GM12872 (cell line): ENCODE measurements around the gene LMAN2.

ENCODE experiments used
- TF ChIP-seq, protein P1 (sequence below): IDR thresholded peaks from 3 replicates; pipeline ENCODE4 v1.5.1; 2011; ENCODE audit warnings: low read depth, mild to moderate bottlenecking, low read length, moderate library complexity; ENCODE audit not compliant: insufficient read depth

LMAN2 gene

DNA sequence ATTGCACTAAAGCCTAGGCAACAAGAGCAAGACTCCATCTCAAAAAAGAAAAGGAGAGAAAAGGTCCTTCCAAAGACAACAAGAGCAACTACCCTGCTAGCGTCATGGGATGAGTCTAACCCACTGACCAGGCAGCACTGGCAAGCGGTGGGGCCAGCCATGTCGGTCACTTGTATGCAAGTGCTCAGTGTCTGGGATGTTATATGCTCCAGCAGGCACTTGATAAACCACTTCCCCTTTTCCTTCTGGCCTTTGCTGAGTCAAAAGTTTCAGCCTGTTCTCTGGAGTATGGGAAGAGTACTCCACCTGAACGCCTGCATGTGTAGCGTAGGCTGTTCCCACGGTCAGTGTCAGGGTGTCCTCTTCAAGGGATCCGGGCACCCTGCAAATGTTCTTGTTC, 30.6 kb downstream of the LMAN2 start:
- TF ChIP-seq, protein P1, sequence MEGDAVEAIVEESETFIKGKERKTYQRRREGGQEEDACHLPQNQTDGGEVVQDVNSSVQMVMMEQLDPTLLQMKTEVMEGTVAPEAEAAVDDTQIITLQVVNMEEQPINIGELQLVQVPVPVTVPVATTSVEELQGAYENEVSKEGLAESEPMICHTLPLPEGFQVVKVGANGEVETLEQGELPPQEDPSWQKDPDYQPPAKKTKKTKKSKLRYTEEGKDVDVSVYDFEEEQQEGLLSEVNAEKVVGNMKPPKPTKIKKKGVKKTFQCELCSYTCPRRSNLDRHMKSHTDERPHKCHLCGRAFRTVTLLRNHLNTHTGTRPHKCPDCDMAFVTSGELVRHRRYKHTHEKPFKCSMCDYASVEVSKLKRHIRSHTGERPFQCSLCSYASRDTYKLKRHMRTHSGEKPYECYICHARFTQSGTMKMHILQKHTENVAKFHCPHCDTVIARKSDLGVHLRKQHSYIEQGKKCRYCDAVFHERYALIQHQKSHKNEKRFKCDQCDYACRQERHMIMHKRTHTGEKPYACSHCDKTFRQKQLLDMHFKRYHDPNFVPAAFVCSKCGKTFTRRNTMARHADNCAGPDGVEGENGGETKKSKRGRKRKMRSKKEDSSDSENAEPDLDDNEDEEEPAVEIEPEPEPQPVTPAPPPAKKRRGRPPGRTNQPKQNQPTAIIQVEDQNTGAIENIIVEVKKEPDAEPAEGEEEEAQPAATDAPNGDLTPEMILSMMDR = no peak

DNA sequence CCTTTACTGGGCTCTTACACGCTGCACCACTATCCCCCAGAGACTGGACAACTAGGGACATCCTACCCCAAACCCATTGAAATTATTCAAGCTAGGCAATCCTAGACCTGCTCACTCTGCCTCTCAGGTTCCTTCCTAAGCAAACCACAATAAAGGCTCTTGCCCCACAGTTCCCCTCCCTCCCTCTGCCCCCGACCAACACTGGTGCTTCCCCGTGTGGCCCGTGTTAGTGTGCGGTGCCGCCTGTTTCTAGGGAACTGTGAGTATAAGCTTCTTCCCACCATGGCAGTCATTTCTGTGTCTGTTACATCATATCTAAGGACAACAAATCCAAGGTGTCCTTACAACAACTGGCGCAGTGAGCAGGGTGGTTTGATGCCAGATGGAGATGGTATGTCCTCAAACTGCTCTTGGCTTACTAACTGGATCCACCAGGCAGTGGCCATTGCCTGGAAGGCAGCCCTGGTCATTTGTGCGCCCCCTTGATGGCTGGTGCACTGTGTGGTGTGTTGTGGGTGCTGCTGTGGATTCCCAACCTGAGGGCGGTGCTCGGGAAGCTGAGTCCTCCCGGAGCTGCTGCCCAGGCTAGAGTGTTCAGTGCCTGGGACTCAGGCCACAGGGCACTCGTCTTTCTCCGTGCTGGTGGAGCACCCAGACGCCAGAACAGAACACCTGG, 31.4 kb downstream of the LMAN2 start:
- TF ChIP-seq, protein P1 = no peak

DNA sequence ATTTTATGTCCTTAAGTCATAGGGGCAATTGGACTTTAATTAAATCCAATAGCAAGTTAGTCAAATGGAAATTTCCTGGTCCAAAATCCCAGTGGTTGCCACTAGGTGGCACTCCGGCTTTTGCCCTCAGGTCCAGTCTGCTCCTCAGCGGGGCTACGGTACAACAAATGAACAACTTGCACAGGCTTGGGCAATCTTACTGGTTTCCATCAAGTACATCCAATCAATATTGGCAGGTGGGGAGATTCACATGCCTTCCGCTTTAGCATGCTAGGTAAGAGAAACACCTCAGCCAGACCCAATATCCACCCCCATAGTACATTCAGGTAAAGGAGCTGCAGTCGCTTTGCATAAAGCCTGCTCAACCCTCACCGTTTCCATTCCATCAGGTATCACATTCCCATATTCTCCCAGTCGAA, 33.5 kb downstream of the LMAN2 start:
- TF ChIP-seq, protein P1 = peak; percentile 87

DNA sequence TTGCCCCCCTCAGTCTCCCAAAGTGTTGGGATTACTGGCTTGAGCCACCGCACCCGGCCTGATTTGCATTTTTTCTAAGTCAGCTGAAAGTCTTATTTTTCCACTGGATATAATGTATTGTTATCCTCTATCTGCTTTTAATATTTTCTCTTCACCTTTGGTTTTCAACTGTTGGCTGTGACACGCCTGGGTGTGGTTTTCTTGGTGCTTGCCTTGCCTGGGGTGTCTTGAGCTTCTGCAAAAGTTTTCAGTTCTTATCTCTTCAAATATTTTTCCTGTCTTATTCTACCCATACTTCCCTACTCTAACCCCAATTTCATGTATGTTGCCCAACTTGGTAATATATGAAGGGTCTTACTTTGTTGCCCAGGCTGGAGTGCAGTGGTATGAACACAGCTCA, 35.5 kb downstream of the LMAN2 start:
- TF ChIP-seq, protein P1 = no peak

DNA sequence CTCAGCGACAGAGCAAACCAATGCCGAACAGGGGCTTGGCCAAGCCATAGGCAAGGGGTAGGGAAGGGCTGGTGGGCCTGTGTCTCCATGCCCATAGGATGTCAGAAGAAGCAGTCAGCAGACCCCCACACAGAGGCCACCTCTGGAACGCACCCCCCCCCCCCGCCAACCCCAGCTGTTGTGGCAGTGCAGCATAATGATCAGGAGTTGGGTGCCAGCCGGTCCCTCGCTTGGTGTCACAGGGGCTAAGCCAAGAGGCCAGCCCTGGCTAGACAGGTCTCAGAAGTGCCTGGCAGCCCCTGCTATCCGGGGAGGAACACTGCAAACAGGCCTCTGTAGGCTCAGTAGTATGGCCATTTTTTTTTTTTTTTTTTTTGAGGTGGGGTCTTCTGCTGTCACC, 36.1 kb downstream of the LMAN2 start:
- TF ChIP-seq, protein P1 = no peak

DNA sequence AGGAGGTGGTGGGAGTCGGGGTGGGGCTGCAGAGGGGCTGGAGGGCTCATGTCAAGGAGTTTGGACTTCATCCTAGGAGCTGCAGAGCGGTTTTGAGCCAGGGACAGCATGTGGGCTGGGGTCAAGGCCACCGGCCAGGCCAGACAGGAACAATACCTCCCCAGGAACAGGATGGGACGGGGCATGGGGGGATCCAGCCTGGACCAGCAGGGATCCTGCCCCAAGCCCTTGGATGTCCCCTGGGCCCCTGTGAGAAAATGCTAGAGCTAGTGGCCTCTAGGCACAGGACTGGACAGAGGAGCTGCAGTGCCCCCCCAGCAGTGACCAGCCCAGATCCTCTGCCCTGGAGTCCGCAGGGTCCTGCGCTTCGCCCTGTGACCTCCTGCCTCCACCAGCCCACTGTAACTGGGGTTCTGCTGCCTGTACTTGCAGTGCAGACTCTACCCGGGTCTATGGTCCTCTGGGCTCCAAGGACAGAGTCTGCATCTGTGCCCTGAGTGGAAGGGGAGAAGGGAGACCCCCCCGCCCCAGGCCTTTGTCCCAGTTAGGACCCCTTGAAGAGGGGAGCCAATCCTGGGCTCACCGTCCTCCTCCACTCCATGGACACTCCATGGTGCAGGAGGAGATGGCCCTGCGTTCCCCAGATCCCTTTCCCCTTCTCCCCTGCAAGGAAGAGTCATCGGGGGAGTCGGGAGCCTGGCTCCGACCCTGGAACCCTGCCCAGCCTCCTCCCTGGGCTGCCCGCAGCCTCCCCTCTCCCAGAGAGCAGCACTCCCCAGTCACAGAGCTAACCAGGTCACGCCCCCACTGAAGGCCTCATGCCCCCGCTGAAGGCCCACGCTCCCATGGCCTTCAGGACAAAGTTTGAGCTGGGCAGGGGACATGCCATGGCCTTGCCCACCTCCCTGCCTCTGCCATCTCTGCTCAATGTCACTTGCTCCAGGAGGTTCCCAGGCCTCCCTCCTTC, 36.8 kb downstream of the LMAN2 start:
- TF ChIP-seq, protein P1 = no peak

DNA sequence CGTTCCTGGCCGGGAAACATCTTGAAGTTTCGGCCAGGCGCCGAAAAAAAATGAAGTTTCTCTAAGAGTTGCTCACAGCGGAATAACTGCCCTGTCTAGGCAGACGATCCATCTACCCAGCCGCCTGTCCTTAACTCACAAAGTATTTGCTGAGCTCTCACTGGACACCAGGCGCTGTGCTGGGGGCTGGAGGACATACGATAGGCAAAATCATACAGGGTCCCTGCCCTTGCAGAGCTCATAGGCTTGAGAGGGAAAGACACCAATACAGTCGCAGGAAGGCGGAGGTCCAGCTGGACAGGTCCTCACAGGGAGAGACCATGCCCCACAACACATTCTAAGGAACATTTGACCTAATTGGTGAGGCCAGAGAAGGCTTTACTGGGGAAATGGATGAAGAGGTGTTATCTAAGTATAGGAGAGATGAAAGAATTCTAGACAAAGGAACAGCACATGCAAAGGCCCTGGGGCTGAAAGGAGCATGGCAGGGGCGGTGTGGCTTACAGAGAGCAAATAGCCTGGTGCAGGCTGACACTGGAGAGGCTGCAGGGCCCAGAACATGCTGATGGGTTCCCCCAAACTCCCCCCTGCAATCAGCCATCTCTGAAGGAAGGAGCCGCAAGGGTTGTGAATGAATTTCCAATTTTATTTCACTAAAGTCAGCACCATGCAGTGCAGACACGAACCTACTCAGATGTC, 37.8 kb downstream of the LMAN2 start:
- TF ChIP-seq, protein P1 = no peak
